Peyer's patch (tissue), 4 donors: ENCODE data around the gene NFASC.

Source experiments
- POLR2A ChIP-seq, 2 donors: fragments of 450-650 bp; IDR thresholded peaks; one replicate each; pipeline ENCODE4 v1.5.1; 2017; ENCODE audit warnings: antibody characterized with exemption in 2 of 2, mild to moderate bottlenecking in 2 of 2, moderate library complexity in 2 of 2
- TF ChIP-seq, protein P1 (sequence below), 6 experiments: fragments of 450-650 bp in 4 of 6; fragments of 200-600 bp in 2 of 6; sonication (generic) in 1 of 6; IDR thresholded peaks; one replicate each; pipeline ENCODE4 v1.5.1; 2017 to 2019; ENCODE audit warnings: antibody characterized with exemption in 6 of 6, mild to moderate bottlenecking in 3 of 6, moderate library complexity in 1 of 6

DNA sequence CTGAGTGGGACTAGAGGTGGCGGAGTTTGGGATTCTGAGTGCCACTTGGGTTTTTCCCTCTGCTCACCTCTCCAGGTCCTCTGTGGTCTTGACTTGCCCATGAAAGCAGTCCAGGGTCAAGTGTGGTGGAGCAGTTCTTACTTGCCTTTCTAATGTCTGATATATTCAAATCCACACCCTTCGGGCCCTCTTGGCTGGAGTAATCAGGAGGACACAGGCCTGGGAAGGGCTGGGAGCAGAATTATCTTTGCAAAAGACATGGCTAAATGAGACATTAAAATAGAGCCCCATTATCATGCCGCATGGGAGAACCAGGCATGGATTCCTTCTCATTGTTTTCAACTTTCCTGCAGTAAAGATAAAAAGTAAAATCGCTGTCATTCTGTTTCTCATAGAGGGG is 74.0 kb downstream of the NFASC start:
- no peak for TF ChIP-seq POLR2A (IDR thresholded peaks at IDR 0.05)
- TF ChIP-seq, protein P1, sequence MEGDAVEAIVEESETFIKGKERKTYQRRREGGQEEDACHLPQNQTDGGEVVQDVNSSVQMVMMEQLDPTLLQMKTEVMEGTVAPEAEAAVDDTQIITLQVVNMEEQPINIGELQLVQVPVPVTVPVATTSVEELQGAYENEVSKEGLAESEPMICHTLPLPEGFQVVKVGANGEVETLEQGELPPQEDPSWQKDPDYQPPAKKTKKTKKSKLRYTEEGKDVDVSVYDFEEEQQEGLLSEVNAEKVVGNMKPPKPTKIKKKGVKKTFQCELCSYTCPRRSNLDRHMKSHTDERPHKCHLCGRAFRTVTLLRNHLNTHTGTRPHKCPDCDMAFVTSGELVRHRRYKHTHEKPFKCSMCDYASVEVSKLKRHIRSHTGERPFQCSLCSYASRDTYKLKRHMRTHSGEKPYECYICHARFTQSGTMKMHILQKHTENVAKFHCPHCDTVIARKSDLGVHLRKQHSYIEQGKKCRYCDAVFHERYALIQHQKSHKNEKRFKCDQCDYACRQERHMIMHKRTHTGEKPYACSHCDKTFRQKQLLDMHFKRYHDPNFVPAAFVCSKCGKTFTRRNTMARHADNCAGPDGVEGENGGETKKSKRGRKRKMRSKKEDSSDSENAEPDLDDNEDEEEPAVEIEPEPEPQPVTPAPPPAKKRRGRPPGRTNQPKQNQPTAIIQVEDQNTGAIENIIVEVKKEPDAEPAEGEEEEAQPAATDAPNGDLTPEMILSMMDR (IDR thresholded peaks at IDR 0.05), result no peak
